ENCODE data around the gene SLC4A3.

The SLC4A3 gene

DNA sequence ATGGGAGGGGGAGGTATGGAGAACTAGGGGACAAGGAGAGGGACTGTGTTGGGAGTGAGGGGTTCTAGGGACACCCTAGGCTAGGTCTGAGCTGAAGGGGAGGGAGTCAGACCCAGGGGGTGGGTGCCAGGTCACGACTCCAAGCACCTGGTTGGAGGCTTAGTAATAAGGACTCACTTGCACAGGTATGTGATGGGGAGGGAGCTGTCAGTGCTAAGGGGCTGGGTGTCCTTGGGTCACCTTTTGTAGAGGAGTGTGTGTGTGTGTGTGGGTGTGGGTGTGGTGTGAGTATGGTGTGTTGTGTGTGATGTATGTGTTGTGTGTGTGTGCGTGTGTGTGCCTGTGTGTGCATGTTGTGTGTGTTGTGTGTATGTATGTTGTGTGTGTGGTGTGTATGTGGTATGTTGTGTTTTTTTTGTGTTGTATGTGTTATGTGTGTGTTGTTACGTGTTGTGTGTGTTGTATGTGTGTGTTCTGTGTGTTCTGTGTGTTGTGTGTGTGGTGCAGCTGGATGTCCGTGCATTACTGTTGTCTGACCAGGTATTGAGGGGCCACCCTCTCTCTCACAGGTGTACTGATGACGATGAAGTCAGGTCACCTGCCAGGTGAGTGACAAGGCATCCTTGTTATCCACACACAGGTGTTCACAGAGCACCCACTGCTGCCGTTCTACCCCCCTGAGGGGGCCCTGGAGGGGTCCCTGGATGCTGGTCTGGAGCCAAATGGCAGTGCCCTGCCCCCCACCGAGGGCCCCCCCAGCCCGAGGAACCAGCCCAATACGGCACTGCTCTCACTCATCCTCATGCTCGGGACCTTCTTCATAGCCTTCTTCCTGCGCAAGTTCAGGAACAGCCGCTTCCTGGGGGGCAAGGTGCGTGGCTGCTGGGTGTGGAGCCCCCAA is 9.8 kb downstream of the SLC4A3 start:
- ChIA-PET POLR2A (interaction anchor here (0.7 kb wide), 1 partner anchor 114 kb away, joined by 3 read pairs; no protein-coding TSS in a partner anchor), CTCF (interaction anchor here (2.0 kb wide), 1 partner anchor 96 kb away, joined by 5 read pairs; no protein-coding TSS in a partner anchor)
- no peak for DNase-seq (ENCODE audit: extremely low spot score)
- no peak for TF ChIP-seq TARDBP (IDR thresholded peaks at IDR 0.05)
- TF ChIP-seq L3MBTL2 (conservative IDR thresholded peaks at IDR 0.05): no peak
- no peak for TF ChIP-seq ZNF384 (IDR thresholded peaks at IDR 0.05)
- TF ChIP-seq FOXA1 (IDR thresholded peaks at IDR 0.05): no peak
- no peak for TF ChIP-seq LEF1 (IDR thresholded peaks at IDR 0.05; ENCODE audit: borderline replicate concordance)
- TF ChIP-seq ELF4 (IDR thresholded peaks at IDR 0.05): no peak
- no peak for TF ChIP-seq SP1 (IDR thresholded peaks at IDR 0.05)
- TF ChIP-seq ARNT (IDR thresholded peaks at IDR 0.05): no peak

DNA sequence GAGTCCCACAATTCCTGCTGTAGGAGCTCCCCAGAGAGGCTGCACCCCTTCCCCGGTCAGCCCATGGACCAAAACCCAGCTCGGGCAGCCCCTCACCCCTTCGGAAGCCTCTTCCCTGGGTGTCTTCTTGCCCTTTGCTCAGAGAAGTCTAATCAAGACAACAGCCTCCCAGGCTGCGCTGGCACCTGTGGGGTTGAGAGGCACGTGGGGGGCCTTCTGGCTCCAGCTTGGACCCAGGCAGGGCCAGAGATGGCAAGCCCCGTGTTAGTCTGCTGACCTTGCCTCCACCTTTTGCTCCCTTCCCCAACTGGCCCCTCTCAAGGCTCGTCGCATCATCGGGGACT is 10.4 kb downstream of the SLC4A3 start:
- CTCF ChIA-PET: interaction anchor here (1.4 to 2.0 kb wide), 2 partner anchors 91 to 97 kb away, joined by 3 to 5 read pairs; no protein-coding TSS in a partner anchor
- POLR2A ChIA-PET: interaction anchor here (0.7 kb wide), 1 partner anchor 115 kb away, joined by 3 read pairs; no protein-coding TSS in a partner anchor
- DNase-seq (ENCODE audit: extremely low spot score): no peak

DNA sequence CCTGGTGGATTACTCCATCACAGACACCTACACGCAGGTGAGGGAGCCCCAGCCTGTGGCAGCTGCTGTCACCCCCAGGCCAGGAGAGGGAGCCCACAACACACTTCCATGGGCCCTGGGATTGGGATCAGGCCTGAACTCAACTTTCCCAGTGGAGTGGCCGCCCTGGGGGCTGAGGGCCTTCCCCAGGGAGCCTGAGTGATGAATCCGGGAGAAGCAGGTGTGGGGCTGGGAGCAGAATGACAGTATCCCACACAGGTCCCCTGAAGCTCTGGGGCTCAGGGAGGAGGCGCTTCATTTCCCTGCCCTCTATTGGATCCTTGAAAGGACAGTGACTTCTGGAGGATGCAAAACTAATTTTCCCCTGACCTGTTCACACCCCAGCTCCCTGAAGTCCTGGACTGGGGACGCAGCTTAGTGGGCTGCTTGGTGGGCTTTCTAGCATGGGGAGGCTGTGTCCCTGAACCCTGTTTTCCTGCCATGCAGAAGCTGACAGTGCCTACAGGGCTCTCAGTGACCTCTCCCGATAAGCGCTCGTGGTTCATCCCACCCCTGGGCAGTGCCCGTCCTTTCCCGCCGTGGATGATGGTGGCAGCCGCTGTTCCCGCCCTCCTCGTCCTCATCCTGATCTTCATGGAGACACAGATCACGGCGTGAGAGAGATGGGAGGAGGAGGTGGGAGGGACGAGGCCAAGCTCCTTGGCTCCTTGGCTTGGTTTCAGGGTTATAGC is 11.0 kb downstream of the SLC4A3 start:
- POLR2A ChIA-PET: no interaction called here
- CTCF ChIA-PET: interaction anchor here (0.9 to 2.0 kb wide), 3 partner anchors 22 to 98 kb away, joined by 3 to 5 read pairs (median 3); no protein-coding TSS in a partner anchor
- DNase-seq (ENCODE audit: extremely low spot score): no peak
- TF ChIP-seq NFRKB (IDR thresholded peaks at IDR 0.05) (no peak), ELF4 (IDR thresholded peaks at IDR 0.05) (no peak), SUZ12 (IDR thresholded peaks at IDR 0.05) (no peak), TARDBP (IDR thresholded peaks at IDR 0.05) (no peak), FOXK2 (IDR thresholded peaks at IDR 0.05) (no peak), BHLHE40 (IDR thresholded peaks at IDR 0.05; ENCODE audit: borderline replicate concordance) (no peak), LEF1 (IDR thresholded peaks at IDR 0.05; ENCODE audit: borderline replicate concordance) (no peak), FOXM1 (IDR thresholded peaks at IDR 0.05; ENCODE audit: borderline replicate concordance) (no peak), L3MBTL2 (conservative IDR thresholded peaks at IDR 0.05) (no peak), HDGF (IDR thresholded peaks at IDR 0.05; ENCODE audit: borderline replicate concordance) (no peak), ARNT (IDR thresholded peaks at IDR 0.05) (no peak), SP1 (IDR thresholded peaks at IDR 0.05) (no peak), FOXA1 (IDR thresholded peaks at IDR 0.05) (no peak), ZNF384 (IDR thresholded peaks at IDR 0.05) (no peak), CTBP1 (IDR thresholded peaks at IDR 0.05; ENCODE audit: borderline replicate concordance) (no peak)
- TF ChIP-seq, protein P1, sequence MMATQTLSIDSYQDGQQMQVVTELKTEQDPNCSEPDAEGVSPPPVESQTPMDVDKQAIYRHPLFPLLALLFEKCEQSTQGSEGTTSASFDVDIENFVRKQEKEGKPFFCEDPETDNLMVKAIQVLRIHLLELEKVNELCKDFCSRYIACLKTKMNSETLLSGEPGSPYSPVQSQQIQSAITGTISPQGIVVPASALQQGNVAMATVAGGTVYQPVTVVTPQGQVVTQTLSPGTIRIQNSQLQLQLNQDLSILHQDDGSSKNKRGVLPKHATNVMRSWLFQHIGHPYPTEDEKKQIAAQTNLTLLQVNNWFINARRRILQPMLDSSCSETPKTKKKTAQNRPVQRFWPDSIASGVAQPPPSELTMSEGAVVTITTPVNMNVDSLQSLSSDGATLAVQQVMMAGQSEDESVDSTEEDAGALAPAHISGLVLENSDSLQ (IDR thresholded peaks at IDR 0.05): no peak

More for the DNA sequence above, 10.4 kb downstream of the SLC4A3 start:
- TF ChIP-seq ZNF384 (IDR thresholded peaks at IDR 0.05) (no peak), ELF4 (IDR thresholded peaks at IDR 0.05) (no peak), HDGF (IDR thresholded peaks at IDR 0.05; ENCODE audit: borderline replicate concordance) (no peak), BHLHE40 (IDR thresholded peaks at IDR 0.05; ENCODE audit: borderline replicate concordance) (no peak), SP1 (IDR thresholded peaks at IDR 0.05) (no peak), NFRKB (IDR thresholded peaks at IDR 0.05) (no peak), FOXK2 (IDR thresholded peaks at IDR 0.05) (no peak), L3MBTL2 (conservative IDR thresholded peaks at IDR 0.05) (no peak), LEF1 (IDR thresholded peaks at IDR 0.05; ENCODE audit: borderline replicate concordance) (no peak), SUZ12 (IDR thresholded peaks at IDR 0.05) (no peak), FOXM1 (IDR thresholded peaks at IDR 0.05; ENCODE audit: borderline replicate concordance) (no peak), TARDBP (IDR thresholded peaks at IDR 0.05) (no peak), ARNT (IDR thresholded peaks at IDR 0.05) (no peak), CTBP1 (IDR thresholded peaks at IDR 0.05; ENCODE audit: borderline replicate concordance) (no peak), FOXA1 (IDR thresholded peaks at IDR 0.05) (no peak)
- TF ChIP-seq, protein P1 (IDR thresholded peaks at IDR 0.05): no peak

DNA sequence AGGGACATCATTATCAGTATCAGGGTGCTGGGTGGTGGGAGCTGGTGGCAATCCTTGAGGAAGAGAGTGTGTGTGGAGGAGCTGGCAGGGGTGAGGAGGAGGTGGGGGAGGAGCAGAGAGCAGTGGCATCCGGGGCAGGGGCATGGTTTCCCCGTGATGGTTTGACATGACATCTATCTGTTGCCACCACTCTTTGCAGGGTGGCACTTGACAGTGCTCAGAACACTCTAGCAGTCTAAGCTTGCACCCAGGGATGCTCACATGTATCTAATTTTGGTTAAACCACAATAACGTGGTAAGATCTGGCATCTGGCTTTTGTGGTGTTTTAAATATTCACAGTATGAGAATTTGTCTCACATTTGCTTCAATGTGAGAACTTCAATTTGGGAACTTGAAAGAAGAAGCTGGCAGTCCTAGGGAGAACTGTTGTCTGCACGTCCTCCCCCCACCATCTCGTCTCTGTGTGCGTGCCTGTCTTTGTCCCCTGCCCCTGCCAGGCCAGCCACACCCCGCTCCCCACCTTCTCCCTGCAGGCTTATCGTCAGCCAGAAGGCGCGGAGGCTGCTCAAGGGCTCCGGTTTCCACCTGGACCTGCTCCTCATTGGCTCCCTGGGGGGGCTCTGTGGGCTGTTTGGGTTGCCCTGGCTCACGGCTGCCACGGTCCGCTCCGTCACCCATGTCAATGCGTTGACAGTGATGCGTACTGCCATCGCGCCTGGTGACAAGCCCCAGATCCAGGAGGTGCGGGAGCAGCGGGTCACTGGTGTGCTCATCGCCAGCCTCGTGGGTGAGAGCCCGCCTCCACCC is 11.7 kb downstream of the SLC4A3 start:
- TF ChIP-seq SP1 (IDR thresholded peaks at IDR 0.05) (no peak), ARNT (IDR thresholded peaks at IDR 0.05) (no peak), ELF4 (IDR thresholded peaks at IDR 0.05) (no peak), BHLHE40 (IDR thresholded peaks at IDR 0.05; ENCODE audit: borderline replicate concordance) (no peak), HDGF (IDR thresholded peaks at IDR 0.05; ENCODE audit: borderline replicate concordance) (no peak), FOXM1 (IDR thresholded peaks at IDR 0.05; ENCODE audit: borderline replicate concordance) (no peak), CTBP1 (IDR thresholded peaks at IDR 0.05; ENCODE audit: borderline replicate concordance) (no peak), TARDBP (IDR thresholded peaks at IDR 0.05) (no peak), L3MBTL2 (conservative IDR thresholded peaks at IDR 0.05) (no peak), FOXK2 (IDR thresholded peaks at IDR 0.05) (no peak), LEF1 (IDR thresholded peaks at IDR 0.05; ENCODE audit: borderline replicate concordance) (no peak), FOXA1 (IDR thresholded peaks at IDR 0.05) (no peak), NFRKB (IDR thresholded peaks at IDR 0.05) (no peak), SUZ12 (IDR thresholded peaks at IDR 0.05) (no peak), ZNF384 (IDR thresholded peaks at IDR 0.05) (no peak)
- TF ChIP-seq, protein P1 (IDR thresholded peaks at IDR 0.05): no peak
- DNase-seq (ENCODE audit: extremely low spot score): no peak
- CTCF ChIA-PET: interaction anchor here (0.9 to 2.0 kb wide), 3 partner anchors 23 to 98 kb away, joined by 3 to 5 read pairs (median 3); no protein-coding TSS in a partner anchor
- POLR2A ChIA-PET: no interaction called here

All from HEK293T (cell line).